GM10266 (cell line): ENCODE measurements around the gene PAPPA.

Experiments used
- DNase-seq: peaks from one replicate; pipeline ENCODE4 v3.0.0; 2012; ENCODE audit errors: extremely low spot score
- TF ChIP-seq, protein P1 (sequence below): IDR thresholded peaks from 2 replicates; pipeline ENCODE4 v1.5.1; 2012; ENCODE audit warnings: mild to moderate bottlenecking, low read depth; ENCODE audit not compliant: control insufficient read depth, insufficient read depth; ENCODE audit errors: missing control alignments

Gene PAPPA

DNA sequence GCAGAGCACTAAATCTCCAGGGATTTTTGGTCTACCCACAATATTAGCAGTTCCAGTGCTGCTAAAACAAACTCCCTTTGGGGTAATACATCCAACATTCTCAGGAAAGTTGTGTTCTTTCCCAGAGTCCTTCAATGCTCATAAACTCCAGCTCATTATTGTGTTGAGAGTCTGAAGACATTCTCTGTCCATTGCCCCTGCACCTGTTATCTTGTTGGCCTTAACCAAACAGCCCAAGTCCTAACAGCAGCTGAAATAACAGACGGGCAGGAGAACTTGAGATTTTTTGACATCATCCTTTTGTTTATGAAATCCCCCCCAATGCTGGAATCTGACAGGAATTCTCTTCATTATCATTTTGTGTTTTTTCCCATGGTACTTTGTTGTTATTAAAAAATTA lies 110.8 kb downstream of the PAPPA start:
- DNase-seq = no peak
- TF ChIP-seq, protein P1, sequence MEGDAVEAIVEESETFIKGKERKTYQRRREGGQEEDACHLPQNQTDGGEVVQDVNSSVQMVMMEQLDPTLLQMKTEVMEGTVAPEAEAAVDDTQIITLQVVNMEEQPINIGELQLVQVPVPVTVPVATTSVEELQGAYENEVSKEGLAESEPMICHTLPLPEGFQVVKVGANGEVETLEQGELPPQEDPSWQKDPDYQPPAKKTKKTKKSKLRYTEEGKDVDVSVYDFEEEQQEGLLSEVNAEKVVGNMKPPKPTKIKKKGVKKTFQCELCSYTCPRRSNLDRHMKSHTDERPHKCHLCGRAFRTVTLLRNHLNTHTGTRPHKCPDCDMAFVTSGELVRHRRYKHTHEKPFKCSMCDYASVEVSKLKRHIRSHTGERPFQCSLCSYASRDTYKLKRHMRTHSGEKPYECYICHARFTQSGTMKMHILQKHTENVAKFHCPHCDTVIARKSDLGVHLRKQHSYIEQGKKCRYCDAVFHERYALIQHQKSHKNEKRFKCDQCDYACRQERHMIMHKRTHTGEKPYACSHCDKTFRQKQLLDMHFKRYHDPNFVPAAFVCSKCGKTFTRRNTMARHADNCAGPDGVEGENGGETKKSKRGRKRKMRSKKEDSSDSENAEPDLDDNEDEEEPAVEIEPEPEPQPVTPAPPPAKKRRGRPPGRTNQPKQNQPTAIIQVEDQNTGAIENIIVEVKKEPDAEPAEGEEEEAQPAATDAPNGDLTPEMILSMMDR = no peak

DNA sequence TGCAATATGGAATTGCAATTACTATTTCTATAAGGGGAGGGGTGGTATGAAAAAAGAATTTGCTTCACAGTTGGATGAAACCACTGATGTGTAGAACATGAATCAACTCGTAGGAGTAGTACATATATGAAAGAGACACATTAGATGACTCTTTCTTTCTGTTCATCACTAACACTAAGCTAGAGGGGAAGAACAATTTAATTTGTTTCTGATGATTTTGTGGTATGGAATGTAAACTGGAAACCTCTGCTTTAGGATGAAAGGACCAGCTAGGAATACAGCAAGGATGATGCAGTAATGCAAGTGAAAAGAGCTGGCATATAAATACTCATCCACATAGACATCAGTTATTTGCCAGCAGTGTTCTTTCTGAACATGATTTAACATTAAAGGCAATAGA lies 113.4 kb downstream of the PAPPA start:
- TF ChIP-seq, protein P1 = no peak
- no peak for DNase-seq

DNA sequence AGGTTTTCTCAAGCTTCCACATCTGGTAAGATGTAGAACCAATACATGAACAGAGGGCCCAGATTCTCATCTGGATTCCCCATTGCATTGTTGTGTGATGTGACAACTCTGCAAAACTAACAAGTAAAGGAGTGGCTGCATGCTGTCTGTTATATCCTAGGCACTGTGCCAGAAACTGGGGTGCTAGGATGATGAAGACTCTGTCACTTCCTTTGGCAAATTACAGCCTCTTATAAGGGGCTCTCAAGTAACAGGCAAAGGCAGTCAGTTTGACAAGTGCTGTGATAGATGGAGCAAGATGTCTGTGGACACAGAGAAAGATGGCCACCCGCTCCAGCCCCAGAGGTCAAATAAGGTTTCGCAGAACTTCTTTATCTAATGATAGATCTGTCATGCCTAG lies 115.7 kb downstream of the PAPPA start:
- DNase-seq = no peak
- TF ChIP-seq, protein P1 = no peak

DNA sequence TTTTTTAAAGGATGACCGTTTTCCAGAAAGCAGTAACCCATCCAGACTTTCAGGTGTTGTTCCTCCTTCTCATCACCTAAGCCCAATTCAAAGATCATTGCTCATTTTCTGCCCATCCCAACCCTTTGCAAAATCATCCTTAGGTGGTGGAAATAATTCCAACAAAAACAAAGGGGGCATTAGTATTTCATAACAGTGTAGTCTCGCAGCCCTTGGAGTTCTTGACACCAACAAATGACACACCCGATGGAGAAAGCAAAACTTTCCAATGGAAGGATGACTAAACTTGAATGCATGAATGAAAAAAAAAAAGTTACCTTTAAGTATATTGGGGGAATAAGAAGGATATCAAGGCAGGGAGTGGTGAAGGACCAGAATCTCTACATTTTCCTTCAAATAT lies 117.0 kb downstream of the PAPPA start:
- DNase-seq = no peak
- TF ChIP-seq, protein P1 = no peak

DNA sequence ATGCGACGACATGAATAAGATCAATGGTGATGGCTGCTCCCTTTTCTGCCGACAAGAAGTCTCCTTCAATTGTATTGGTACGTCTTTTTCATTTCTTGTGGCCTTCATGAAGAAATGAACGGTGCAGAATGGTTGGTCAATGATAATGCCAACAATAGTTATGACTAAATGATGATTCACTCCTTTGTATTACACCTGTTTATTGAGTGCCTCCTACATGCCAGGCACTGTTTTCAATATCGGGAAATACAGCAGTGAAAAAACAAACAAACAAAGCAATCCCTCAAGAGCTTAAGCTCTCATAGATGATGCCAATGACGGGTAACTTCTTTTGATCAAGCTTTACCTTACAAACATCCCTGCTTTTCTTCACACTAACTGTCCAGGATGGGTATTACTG lies 117.7 kb downstream of the PAPPA start:
- TF ChIP-seq, protein P1 = no peak
- DNase-seq = no peak

DNA sequence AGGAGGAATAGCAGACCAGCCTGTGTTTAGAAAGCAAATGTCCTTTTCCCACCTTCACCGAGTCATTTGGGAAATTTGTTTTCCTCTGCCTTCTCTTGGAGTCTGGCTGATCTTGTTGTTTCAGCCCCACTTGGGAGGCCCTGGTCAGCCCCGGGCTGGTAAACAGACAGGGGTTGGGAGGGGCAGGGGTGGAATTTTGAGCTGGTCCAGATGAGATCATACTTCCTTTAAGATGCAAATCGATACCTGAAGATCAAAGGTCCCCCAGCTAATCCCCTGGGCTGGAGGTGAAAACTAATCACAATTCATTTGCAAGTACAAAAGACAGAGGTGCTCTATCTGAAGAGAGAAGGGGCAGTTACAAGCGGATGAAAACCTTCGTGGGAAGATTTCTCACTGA lies 118.4 kb downstream of the PAPPA start:
- DNase-seq = no peak
- TF ChIP-seq, protein P1 = no peak

DNA sequence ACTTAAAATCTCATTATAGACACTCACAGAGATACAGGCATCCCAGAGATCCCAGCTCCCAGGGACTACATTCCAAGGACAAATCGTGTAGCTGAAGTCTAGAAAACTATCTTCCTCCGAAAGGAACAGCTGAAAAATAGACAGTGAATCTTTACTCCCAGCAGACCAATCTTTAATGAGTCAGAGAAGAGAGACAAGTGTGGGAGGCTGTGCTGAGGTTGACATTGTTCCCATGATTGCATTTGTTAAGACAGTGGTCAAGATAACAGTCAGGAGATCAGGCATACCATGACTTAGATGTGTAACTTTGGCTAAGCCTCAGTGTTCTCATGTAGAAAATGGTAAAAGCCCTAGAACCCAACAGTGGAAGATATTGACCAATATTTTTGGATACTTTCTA lies 120.7 kb downstream of the PAPPA start:
- TF ChIP-seq, protein P1 = no peak
- DNase-seq = no peak
